Sciatic nerve (tissue), 2 donors: ENCODE data around the gene PLXDC2. TPM values are rescaled to one million over a fixed set of nuclear protein-coding genes. Genes with fewer than 3 reads are reported as not detected.

ENCODE experiments used
- ATAC-seq: fragments of 200-7000 bp; cut with Tn5 transposase; one replicate; pipeline ENCODE4 v1.9.1; 2020; ENCODE audit warnings: mild to moderate bottlenecking, moderate library complexity
- DNase-seq: peaks from one replicate; pipeline ENCODE4 v3.0.0-alpha.2; 2020; ENCODE audit warnings: low spot score
- intact Hi-C: fragments of 100-400 bp; cut with DNase I; formaldehyde crosslinking; loops from one replicate; pipeline ENCODE4 v1.14.2; 2022
- total RNA-seq: library from RNA; stranded (reverse); fragmentation: NEBNext Ultra II Directional; extraction: Animal tissue kit (Norgen Biotek cat#: 25700); gene quantifications from one replicate; pipeline ENCODE4 v1.2.1, GENCODE V29; 2021
- donor health status: DM: no; HTN: no; CAD: no.
- donor health status: DM: no; HTN: no; CAD: no.

Gene PLXDC2
- total RNA-seq, 1 donor from 2014 or later, result 118 TPM

DNA sequence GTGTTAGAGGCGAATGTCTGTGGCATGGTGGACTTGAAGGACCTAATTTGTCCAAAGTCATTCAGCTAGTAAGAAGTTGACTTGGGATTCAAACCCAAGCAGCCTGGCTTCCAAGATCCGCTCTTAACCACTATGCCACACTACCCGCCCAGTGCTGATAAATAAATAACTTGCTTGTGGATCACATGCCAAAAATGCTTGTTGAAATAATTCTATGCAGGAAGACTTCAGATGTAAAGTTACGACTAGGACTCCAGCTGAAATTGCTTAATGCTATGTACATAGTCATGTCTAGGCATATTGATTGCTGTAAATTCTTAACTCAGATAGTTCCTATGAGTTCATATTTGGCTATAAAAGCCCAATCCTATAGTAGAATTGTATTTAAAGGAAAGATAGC is 76.0 kb downstream of the PLXDC2 start:
- DNase-seq (no peak), ATAC-seq (no peak)
- intact Hi-C loops, result no loop called here

DNA sequence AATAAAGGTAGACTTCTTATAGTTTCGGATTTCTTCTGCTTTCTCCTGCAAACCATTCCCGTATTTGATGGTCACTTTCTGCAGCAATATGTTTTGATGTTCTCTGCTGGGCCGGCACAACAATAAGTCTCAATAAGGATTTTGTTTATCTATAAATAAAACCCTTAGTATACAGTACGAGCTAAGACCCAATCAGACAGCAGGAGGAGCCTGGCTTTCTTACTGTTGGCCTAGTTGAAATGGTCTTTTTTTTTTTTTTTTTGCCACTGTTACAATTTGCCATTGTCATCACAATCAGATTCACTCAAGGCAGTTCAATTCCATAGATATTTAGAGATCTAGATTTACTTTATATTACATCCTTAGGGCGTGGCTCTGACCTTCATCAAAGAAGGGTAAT is 76.4 kb downstream of the PLXDC2 start:
- no peak for DNase-seq
- intact Hi-C loops, result no loop called here
- no peak for ATAC-seq

DNA sequence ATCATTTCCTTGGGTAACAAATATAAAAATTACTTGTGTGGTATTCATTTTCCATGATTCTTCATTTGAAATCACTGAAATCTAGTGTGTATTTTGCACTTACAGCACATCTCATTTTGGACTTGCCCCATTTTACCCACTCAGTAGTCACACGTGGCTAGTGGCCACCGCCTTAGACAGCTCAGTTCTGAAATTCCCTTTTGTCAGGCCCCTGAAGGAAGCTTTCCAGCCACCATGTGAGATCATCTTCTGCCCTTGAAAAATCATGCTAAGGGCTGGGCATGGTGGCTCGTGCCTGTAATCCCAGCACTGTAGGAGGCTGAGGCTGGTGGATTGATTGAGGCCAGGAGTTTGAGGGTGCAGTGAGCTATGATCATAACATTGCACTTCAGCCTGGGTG is 79.3 kb downstream of the PLXDC2 start:
- no peak for DNase-seq
- no peak for ATAC-seq
- intact Hi-C loops, result no loop called here

DNA sequence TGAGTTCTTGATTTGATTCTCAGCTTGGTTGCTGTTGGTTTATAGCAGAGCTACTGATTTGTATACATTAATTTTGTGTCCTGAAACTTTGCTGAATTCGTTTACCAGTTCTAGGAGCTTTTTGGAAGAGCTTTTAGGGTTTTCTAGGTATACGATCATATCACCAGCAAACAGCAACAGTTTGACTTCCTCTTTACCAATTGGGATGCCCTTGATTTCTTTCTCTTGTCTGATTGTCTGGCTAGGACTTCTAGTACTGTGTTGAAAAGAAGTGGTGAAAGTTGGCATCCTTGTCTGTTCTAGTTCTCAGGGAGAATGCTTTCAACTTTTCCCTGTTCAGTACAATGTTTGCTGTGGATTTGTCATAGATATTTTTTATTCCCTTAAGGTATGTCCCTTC is 86.2 kb downstream of the PLXDC2 start:
- intact Hi-C loops, result no loop called here
- ATAC-seq, result no peak
- DNase-seq, result no peak

DNA sequence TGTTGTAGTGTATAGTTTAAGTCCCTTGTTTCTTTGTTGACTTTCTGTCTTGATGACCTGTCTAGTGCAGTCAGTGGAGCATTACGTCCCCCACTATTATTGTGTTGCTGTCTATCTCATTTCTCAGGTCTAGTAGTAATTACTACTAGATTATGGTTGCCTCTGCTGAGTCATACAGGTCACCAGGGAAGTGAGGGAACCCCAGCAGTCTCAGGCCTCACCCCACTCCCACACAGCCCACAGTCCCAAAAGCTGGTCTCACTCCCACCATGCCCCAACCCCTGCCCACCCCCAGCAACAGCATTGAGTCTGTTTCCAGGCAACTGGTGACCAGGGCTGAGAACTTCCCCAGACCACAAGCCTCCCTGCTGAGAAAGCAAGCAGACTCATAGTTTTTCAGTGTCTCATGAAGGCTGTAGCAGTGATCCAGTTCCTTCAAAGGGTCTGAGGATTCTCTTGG is 88.0 kb downstream of the PLXDC2 start:
- ATAC-seq, result no peak
- intact Hi-C loops, result no loop called here

DNA sequence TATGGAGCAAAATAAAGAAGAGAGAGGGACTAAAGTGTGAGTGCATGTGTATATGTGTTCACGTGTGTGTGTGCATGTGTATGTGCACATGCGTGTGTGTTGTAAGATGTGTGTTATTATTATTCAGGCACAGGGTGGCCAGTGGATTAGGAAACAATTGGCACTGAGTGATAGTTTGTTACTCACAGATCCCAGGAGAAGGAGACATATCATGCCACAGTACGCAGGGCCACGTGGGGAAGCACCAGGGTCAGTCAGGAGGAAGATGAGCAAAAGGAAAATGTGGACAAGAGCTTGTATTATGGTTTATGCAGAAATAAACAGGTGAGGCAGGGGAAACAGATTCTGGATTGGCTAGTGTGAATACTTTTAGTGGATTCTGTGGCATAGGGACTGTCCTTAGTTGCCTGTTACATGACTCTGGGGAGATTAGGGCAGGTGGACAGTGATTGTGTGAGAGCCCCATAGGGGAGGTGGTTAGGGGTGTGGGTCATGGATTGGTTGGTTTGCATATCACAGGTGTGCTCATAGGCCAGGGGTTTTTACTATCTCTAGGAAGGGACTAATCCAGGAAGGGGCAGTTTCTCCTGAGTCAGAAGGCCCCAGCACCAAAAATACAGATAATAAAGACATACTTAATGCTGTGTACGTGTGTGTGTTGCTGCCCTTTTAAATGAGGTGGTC is 90.0 kb downstream of the PLXDC2 start:
- intact Hi-C loops, result no loop called here
- DNase-seq (no peak), ATAC-seq (no peak)

More for the DNA sequence above, 88.0 kb downstream of the PLXDC2 start:
- no peak for DNase-seq

DNA sequence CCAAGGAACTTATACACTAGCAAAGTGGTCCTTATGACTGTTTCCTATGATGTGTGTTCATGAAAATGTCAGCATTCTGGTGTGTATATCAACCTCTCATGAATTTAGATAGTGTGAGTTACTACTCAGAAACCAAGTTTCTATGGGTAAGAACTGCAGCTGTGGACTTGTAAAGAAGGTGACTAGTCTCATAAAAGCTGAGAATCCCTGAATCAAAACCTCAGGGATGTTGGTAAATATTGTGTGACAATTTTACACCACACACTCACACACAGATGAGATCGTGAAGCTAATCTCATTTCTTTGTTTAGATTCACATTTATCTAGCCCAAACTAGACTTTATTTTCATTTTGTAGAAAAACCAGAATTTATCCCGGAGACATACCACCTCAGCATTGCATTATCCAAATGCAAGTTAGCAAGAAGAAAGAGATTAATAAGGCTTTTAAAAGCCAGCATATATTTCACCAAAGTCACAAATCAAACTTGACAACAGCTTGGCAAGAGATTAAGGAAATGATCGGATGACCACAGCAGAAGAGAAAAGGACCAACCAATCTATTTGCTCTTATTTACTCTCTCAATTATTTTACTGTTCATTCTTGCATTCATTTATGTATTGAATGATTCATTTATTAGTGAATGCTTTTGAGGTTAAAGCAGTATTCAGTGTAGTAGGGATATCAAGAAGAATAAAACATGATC is 92.9 kb downstream of the PLXDC2 start:
- ATAC-seq (no peak), DNase-seq (no peak)
- intact Hi-C loops, result no loop called here

DNA sequence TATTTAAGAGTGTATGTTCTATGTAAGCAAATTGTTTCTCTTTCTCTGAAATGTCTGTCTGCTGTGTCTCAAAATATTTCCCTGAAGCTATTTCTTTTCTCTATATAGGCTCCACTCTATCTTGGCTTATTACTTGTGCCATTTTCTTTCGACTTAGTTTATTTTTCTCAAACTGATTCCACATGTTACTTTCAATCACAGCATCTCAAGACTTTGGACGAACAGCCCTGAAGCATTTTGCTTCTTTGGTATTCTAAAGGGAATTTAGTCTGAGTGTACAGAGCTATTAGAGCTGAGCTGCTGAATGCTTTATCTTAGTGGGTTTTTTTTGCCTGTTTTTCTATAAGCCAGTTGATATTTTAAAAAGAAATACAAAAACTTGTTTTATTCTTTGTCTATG is 95.7 kb downstream of the PLXDC2 start:
- ATAC-seq, result no peak
- intact Hi-C loops, result no loop called here
- no peak for DNase-seq

DNA sequence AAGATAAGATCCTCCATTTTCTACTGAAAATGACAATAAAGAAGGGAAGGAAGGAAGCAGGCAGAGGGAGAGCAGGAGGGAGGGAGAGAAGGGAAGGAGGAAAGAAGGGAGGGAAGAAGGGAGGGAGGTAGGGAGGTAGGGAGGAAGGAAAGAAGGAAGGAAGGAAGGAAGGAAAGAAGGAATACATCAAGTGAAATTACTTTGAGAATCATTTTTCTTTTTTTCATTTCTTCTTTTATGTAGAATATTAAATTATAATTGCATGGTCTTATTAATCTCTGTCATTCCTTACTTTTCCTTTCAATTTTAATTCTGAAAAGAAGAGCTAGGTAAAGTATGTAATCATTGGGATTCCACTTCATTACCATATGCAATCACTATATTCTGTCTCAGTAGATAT is 97.8 kb downstream of the PLXDC2 start:
- ATAC-seq, result no peak
- no peak for DNase-seq
- intact Hi-C loops, result no loop called here

DNA sequence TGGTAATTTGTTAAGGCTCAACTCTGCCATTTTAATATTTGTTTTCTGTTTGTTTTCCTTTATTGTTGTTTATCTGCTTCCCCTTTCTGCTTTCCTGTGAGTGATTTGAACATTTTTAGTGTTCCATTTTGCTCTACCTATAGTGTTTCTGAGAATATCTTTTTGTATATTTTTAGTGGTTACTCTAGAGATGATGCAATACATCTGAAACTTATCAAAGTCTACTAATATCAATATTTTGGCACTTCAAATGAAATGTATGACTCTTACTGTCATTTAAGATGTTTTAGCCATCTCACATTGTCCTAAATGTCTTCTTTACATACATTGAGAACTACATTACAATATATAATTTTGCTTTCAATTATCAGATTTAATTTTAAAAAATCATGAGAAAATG is 98.9 kb downstream of the PLXDC2 start:
- intact Hi-C loops, result no loop called here
- DNase-seq (no peak), ATAC-seq (no peak)

DNA sequence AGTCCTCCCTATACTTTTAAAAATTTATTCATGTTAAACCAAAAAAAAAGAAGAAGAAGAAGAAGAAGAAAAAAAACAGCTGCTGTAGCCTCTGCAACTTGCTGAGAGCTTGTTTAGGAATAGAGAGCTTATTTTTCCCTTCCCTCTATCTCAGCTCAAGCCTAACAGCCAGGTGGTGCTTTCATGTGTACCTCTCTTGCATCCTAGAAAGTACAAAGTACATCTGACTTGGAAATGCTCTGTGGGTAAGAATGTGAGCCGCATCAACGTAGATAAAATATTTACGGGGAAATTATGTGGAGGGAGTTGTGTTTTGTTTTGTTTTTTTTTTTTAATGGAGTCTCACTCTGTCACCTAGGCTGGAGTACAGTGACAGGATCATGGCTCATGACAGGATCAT is 99.6 kb downstream of the PLXDC2 start:
- intact Hi-C loops, result no loop called here

DNA sequence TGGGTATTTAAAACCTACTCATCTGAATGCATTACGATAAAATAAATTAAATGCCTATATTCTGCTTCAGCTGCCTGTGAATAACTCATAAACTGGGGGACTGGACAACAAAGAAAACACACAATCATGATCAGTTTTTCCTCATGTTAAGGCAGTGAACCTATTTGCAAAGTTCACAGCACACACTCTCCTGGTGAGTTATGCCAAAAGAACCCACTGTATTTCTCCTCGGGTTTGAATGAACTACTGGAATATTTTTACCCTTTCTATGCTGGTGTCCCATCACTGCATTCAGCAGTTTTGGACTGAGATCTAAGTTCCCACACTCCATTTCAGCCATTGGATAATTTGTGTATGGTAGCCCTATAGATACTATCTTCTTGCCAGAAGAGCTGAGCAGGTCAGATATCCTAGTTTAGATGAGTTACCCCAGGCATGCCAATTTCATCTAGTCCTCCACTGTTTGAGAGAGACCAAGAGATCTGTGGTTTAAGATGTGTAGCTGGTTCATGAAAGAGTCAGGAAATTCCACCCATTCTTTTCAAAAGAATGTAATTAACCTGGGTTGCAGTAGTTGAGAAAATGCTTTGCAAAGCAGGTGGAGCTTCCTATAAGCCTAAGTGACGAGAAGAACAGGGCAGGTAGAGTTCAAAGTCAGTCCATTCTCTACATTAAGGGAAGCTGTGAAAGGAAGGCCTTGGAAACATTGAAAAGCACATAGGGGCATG is 101.7 kb downstream of the PLXDC2 start:
- intact Hi-C loops, result no loop called here
- no peak for ATAC-seq

More for the DNA sequence above, 99.6 kb downstream of the PLXDC2 start:
- no peak for DNase-seq
- ATAC-seq, result no peak

DNA sequence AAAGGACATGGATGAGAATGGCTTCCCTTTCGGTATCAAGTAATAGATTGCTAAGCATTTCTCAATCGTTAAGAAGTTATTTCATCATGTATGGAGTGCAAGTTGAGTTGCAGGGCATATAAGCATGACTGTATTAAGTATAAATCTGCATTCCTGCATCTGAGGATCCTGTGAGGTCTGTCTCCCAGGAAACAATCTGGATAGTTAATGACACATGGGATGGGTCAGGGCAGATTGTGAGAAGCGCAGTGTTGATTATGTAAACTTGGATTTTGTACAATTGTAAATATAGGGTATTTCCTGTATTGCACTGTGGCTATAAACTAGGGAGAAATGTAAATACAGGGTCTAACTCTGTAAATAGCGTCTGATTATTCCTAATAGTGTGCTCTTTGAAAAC is 102.6 kb downstream of the PLXDC2 start:
- DNase-seq (no peak), ATAC-seq (no peak)
- intact Hi-C loops, result no loop called here

More for the DNA sequence above, 101.7 kb downstream of the PLXDC2 start:
- no peak for DNase-seq

DNA sequence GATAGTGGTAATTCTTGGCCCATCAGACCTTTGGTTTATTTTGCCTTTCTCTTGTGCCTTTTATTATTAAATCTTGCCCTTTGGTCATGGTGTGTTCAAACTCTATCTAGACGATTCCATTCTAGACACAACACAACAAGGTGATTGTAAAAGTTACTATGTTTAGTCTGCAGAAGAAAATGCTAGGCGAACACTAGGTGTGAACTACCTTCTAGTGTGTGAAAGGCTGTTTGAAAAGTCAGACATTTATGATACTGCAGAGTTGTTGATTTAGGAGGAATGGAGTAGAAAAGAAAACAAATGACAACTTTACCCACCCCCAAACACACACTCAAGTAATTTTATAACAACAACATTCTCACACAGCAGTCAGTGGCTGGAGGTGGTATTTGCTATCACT is 103.4 kb downstream of the PLXDC2 start:
- ATAC-seq (no peak), DNase-seq (no peak)
- intact Hi-C loops, result no loop called here

DNA sequence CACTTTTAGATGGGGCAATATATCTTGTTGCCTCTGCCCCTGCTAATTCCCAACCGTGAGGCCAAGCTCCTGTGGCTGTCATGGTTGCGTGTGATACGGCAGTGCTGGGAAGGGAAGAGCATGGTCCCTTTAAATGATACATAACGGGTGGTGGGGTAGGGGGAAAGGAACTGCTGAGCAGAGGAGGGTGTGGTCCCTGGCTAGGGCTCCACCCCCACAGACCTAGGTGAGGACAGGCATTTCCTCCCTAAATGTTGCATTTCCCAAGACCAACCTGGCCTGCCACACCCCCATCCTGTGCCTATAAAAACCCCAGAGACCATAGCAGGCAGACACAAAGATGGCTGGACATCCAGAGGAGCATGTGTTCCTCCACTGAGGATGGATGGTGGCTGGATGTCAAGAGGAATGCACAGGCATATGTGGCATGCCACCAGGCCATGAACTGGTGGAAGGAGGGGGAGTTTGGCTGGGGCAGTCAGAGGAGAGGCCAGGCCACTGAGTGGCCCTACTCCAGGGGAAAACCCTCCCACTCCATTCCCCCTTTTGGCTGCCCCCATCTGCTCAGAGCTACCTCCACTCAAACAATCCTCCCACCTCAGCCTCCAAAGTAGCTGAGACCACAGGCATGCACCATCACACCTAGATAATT is 104.0 kb downstream of the PLXDC2 start:
- intact Hi-C loops, result no loop called here
- ATAC-seq (no peak), DNase-seq (no peak)

DNA sequence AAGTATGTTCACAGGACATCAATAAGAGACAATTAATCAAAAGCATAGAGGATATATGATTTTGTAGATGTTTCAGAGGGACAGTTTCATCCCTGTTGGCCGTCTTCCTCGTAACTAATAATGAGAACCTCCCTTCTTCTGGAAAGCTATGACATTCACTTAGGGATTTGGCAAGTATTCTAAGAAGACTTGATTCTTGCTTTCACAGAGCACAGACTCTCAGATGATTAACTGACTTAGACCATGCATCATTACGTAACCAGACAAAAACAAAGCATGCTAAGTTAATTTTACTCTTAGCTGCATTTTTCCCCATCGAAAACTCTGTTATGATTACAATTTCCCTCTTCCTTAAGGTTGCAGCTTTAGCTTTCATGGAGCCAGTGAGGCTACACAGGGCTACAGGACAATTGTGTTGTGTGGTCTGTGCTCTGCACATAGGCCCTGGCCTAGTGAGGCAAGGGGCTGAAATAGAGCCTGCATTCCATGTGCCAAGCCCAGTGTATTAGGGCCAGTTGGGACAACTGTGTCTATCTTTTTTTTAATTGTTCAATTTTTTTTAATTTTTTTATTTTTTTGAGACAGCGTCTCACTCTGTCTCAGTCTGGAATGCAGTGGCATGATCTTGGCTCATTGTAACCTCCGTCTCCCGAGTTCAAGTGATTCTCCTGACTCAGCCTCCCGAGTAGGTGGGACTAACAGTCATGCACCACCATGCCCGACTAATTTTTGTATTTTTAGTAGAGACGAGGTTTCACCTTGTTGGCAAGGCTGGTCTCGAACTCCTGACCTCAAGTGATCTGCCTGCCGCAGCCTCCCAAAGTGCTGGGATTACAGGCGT is 105.3 kb downstream of the PLXDC2 start:
- no peak for DNase-seq
- ATAC-seq, result peak; percentile 88
- intact Hi-C loops, result no loop called here

DNA sequence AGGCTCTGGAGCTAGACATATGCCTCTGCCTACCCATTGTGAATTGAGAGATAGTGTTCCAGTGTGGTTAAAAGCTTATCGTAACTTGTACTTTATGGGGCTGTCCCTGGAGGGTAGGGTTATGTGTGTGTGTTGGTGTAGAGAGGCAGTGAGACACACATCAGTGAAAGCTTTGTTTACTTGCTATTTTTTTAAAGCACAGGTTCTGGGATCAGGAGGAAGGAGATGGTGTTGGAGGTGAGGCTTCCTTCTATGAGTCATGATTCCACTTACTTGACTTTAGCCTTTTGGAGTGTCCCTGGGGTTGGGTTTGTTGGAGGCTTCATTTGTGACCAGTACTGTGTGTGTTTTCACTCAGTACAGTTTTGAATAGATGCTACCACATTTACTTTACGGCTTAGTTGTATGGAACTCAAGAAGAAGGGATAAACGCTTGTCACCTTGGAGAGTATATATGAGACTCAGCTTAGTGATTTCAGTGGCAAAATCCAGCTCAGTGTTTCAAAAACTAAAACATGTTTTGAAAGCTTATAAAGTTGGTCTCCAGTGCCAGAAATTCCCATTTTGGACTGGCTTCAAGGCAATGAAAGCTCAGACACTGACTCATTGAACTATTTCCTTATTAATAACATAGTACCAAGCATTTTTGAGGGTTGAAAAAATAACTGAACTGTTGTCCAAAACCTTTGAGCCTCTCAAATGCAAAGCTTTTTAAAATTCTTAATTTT is 106.2 kb downstream of the PLXDC2 start:
- intact Hi-C loops, result no loop called here
- ATAC-seq, result peak; percentile 83
- DNase-seq, result no peak

DNA sequence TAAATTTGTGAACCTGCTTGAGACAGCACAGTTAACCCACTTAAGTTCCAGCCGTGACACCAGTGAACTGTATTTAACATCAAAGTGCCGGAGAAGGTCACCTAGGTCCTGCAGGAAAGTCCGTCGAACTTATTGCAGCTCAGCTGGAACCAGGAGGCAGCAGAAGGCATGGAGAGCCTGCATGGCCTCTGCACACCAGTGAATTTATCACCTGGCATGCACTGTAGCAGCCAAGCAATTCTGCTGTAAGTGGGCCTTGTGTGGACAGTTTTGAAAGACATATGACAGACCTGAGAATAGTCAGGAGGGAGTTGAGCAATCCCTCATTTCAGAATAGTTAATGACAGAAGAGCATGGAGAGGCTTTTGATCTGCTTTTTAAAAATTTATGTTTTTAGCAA is 108.8 kb downstream of the PLXDC2 start:
- DNase-seq (no peak), ATAC-seq (no peak)
- intact Hi-C loops, result no loop called here
